ENCODE results near the gene PICALM. TPM values are rescaled to one million over a fixed set of nuclear protein-coding genes. Genes with fewer than 3 reads are reported as not detected.
A peak's percentile ranks its signal among the peaks of the same experiment; 100 is the strongest.

PICALM gene
- total and polyA plus RNA-seq, 2 of the 13 experiments (the other 11 are each of a cell fraction or from before 2014, with no cell fraction given) = 97.6 to 154 TPM

GRCh38 chr11:86099874-86100273 is 31.0 kb upstream of the PICALM start:
- WGBS (ENCODE audit: low lambda C conversion rate) = 0% methylated on average over 4 of the region's 4 CpGs
- TF ChIP-seq RARA (CRISPR knock-in tag; IDR thresholded peaks at IDR 0.05) (peak; percentile 81), ZGPAT (CRISPR knock-in tag; IDR thresholded peaks at IDR 0.05) (no peak), CHCHD3 (CRISPR knock-in tag; IDR thresholded peaks at IDR 0.05) (no peak), HDAC1 (CRISPR knock-in tag; IDR thresholded peaks at IDR 0.05) (no peak), BHLHE40 (IDR thresholded peaks at IDR 0.05; ENCODE audit: low read length) (peak; percentile 83), CSRNP1 (CRISPR knock-in tag; IDR thresholded peaks at IDR 0.05) (no peak), FUBP1 (CRISPR knock-in tag; IDR thresholded peaks at IDR 0.05; ENCODE audit: borderline replicate concordance) (no peak), KLF9 (CRISPR knock-in tag; IDR thresholded peaks at IDR 0.05; ENCODE audit: low read depth) (no peak), ISX (CRISPR knock-in tag; conservative IDR thresholded peaks at IDR 0.05) (no peak), ADNP (CRISPR knock-in tag; IDR thresholded peaks at IDR 0.05) (no peak), ZBTB8A (CRISPR knock-in tag; IDR thresholded peaks at IDR 0.05; ENCODE audit: borderline replicate concordance, low read depth) (no peak), BCL3 (CRISPR knock-in tag; IDR thresholded peaks at IDR 0.05) (no peak), HNF4A (CRISPR knock-in tag; IDR thresholded peaks at IDR 0.05) (peak; percentile 43), RAD51 (IDR thresholded peaks at IDR 0.05; ENCODE audit: borderline replicate concordance) (peak; percentile 92), SOX6 (IDR thresholded peaks at IDR 0.05) (no peak), SOX6 (CRISPR knock-in tag; IDR thresholded peaks at IDR 0.05) (peak; percentile 45; the same call in 1 of the 2 replicates), ARID5B (CRISPR knock-in tag; IDR thresholded peaks at IDR 0.05) (peak; percentile 27; the same call in 1 of the 2 replicates)

More at GRCh38 chr11:86099874-86100273, 31.0 kb upstream of the PICALM start:
- Histone ChIP-seq H4K20me1 (ENCODE audit: insufficient read depth, low read length) (no peaks in the 10 kb centered on the region), H2AFZ (ENCODE audit: low read length) (no peak overlapping the region), H3K27ac (ENCODE audit: extremely low read length, insufficient read depth, low read length) (no peak overlapping the region), H3K79me2 (ENCODE audit: insufficient read depth, low read length) (no peaks in the 10 kb centered on the region), H3K36me3 (replicated peaks in 1 of 2; ENCODE audit: control insufficient read depth in 1 of 2, insufficient read depth in 2 of 2, low read length in 2 of 2) (no peaks in the 10 kb centered on the region), H3K9ac (ENCODE audit: insufficient read depth, low read depth, low read length) (no peak overlapping the region), H3K4me3 (replicated peaks in 1 of 3; ENCODE audit: insufficient read depth in 1 of 3, low read depth in 2 of 3, low read length in 3 of 3) (no peak overlapping the region), H3K4me2 (ENCODE audit: low read depth, low read length) (no peak overlapping the region), H3K4me1 (ENCODE audit: insufficient read depth, low read length) (peaks cover 12% of the 10 kb centered on the region), H3K9me3 (ENCODE audit: low read length) (no peaks in the 10 kb centered on the region), H3K27me3 (ENCODE audit: control insufficient read depth in 1 of 2, insufficient read depth in 2 of 2, low read length in 2 of 2) (no peaks in the 10 kb centered on the region)
- ChIA-PET POLR2A (no interaction called here), CTCF (ENCODE audit: low intra/inter-chr PET ratio, low total read pairs) (no interaction called here)
- peak; percentile 34 for DNase-seq (ENCODE audit: low spot score)
- intact Hi-C loops (cut with micrococcal nuclease; ENCODE audit: unreplicated experiment) (no loop called here), in situ Hi-C loops (cut with HindIII; ENCODE audit: extremely low pct_ligation_motif_present, low pct_unique_long_range_greater_than_20kb) (no loop called here)
- peak; percentile 66 for ATAC-seq
- no peak for FAIRE-seq
- BruUV-seq (replicated peaks) = no TSS peak
